Measurements from ENCODE around the gene LARGE1. TPM values are rescaled to one million over a fixed set of nuclear protein-coding genes. Genes with fewer than 3 reads are reported as not detected.

LARGE1 gene
- total RNA-seq, 4 donors from 2014 or later, result 11.8 to 33.2 (median 22.6) TPM

GRCh38 chr22:33539902-33540751 is 380.1 kb downstream of the LARGE1 start:
- WGBS, 2 donors, result 43 to 46% methylated on average over 8 of the region's 8 CpGs
- intact Hi-C loops (cut with DNase I; ENCODE audit: low total_unique reads), result no loop called here
- no peak for TF ChIP-seq POLR2A (IDR thresholded peaks at IDR 0.05)
- TF ChIP-seq, protein P1, sequence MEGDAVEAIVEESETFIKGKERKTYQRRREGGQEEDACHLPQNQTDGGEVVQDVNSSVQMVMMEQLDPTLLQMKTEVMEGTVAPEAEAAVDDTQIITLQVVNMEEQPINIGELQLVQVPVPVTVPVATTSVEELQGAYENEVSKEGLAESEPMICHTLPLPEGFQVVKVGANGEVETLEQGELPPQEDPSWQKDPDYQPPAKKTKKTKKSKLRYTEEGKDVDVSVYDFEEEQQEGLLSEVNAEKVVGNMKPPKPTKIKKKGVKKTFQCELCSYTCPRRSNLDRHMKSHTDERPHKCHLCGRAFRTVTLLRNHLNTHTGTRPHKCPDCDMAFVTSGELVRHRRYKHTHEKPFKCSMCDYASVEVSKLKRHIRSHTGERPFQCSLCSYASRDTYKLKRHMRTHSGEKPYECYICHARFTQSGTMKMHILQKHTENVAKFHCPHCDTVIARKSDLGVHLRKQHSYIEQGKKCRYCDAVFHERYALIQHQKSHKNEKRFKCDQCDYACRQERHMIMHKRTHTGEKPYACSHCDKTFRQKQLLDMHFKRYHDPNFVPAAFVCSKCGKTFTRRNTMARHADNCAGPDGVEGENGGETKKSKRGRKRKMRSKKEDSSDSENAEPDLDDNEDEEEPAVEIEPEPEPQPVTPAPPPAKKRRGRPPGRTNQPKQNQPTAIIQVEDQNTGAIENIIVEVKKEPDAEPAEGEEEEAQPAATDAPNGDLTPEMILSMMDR (IDR thresholded peaks at IDR 0.05), result no peak
- H3K4me3 ChIP-seq (ENCODE audit: low read depth, poor library complexity, severe bottlenecking), result no peak overlapping the region
- DNase-seq (ENCODE audit: low spot score in 2 of 2), result peak; percentile 55 to 91

DNA sequence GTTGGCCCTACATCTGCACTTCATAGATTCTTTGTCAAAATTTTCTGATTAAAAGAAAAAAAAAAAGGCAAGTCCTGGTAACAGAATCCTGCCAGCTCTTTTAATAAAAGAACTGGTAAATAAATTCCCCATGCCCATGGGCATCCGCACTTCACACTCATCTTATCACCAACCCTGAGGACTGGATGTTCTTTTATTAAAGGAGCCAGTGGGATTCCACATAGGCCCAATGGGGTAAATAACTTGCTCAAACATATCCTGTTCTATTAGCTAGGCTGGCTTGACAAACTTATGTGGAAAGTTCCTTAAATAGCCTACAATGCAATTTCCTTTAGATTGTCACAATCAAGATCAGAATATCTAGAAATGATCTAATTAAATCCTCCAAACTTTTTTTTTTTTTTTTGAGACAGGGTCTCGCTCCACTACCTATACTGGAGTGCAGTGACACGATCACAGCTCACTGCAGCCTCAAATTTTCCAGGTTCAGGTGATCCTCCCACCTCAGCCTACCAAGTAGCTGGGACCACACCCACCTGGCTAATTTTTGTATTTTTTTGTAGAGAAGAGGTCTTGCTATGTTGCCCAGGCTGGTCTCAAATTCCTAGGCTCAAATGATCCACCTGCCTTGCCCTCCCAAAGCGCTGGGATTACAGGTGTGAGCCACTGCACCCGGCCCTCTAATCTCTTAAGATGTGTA is 380.9 kb downstream of the LARGE1 start:
- intact Hi-C loops (cut with DNase I; ENCODE audit: low total_unique reads), result no loop called here
- no peak overlapping the region for H3K4me3 ChIP-seq (ENCODE audit: low read depth, poor library complexity, severe bottlenecking)
- 90 to 92% methylated on average over 5 of the region's 5 CpGs for WGBS, 2 donors
- no peak for DNase-seq (ENCODE audit: low spot score in 2 of 2)
- TF ChIP-seq, protein P1 (IDR thresholded peaks at IDR 0.05), result no peak
- TF ChIP-seq POLR2A (IDR thresholded peaks at IDR 0.05), result no peak

GRCh38 chr22:33538277-33538885 is 381.9 kb downstream of the LARGE1 start:
- WGBS, 2 donors, result 72 to 73% methylated on average over 6 of the region's 6 CpGs
- no peak for DNase-seq (ENCODE audit: low spot score in 2 of 2)
- intact Hi-C loops (cut with DNase I; ENCODE audit: low total_unique reads), result no loop called here
- no peak for TF ChIP-seq POLR2A (IDR thresholded peaks at IDR 0.05)
- TF ChIP-seq, protein P1 (IDR thresholded peaks at IDR 0.05), result no peak
- no peak overlapping the region for H3K4me3 ChIP-seq (ENCODE audit: low read depth, poor library complexity, severe bottlenecking)

GRCh38 chr22:33537059-33537458 is 383.2 kb downstream of the LARGE1 start:
- intact Hi-C loops (cut with DNase I; ENCODE audit: low total_unique reads), result no loop called here
- no peak overlapping the region for H3K4me3 ChIP-seq (ENCODE audit: low read depth, poor library complexity, severe bottlenecking)
- 85 to 86% methylated on average over 9 of the region's 9 CpGs for WGBS, 2 donors
- TF ChIP-seq, protein P1 (IDR thresholded peaks at IDR 0.05), result no peak
- no peak for TF ChIP-seq POLR2A (IDR thresholded peaks at IDR 0.05)
- DNase-seq (ENCODE audit: low spot score in 2 of 2), result no peak

DNA sequence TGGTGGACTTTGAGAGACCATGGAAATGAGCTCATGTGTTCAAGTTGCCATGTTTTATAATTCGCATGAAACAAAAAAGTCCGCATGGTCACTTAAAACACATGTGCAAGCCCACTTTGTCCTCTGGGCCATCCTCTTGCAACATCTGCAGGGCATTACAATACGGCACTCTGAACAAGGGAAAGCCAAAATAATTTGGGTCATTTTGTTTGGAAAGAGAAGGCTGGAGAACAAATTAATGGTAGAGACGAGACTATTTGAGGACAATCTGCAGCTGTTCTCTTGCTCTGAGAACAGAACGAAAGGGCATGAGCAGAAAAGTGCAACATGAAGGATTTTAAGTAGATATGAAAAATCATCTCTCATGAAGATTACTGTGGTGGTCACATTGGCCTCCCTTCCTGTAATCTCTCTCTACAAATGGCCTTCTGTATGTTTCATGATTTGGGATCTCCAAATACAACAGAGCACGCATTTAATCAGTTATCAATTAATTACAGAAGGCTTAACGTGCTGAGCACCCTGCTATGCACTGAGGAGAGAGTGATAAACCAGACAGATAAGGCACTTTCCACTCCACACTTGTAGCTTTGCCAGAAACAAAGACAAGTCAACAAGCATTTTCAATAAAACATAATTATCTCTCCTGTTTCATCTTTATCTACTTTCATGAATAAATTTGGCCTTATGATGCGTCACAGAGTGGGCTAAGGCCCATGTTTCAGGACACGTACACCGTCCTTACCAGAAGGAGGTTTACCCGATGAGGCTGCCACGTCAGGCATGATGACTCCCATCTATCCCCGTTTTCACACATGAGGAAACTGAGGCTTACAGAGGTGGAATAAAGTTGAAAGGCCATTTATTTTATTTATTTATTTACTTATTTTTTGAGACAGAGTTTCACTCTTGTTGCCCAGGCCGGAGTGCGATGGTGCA is 384.1 kb downstream of the LARGE1 start:
- H3K4me3 ChIP-seq (ENCODE audit: low read depth, poor library complexity, severe bottlenecking), result no peak overlapping the region
- TF ChIP-seq, protein P1 (IDR thresholded peaks at IDR 0.05), result no peak
- TF ChIP-seq POLR2A (IDR thresholded peaks at IDR 0.05), result no peak
- DNase-seq (ENCODE audit: low spot score in 2 of 2), result no peak
- intact Hi-C loops (cut with DNase I; ENCODE audit: low total_unique reads), result no loop called here
- 78 to 82% methylated on average over 15 of the region's 15 CpGs for WGBS, 2 donors
